NCI-H1694 (cell line): ENCODE results near the gene WIZ.
"Not testable (repeated sequence)": the region's sequence is repeated elsewhere in the genome, so short reads cannot be mapped to it uniquely, and the experiment has no call there.

Source experiments
- DNase-seq: peaks from one replicate; lab custom pipeline; 2025; lab: John Stamatoyannopoulos, UW

The WIZ gene, protein sequence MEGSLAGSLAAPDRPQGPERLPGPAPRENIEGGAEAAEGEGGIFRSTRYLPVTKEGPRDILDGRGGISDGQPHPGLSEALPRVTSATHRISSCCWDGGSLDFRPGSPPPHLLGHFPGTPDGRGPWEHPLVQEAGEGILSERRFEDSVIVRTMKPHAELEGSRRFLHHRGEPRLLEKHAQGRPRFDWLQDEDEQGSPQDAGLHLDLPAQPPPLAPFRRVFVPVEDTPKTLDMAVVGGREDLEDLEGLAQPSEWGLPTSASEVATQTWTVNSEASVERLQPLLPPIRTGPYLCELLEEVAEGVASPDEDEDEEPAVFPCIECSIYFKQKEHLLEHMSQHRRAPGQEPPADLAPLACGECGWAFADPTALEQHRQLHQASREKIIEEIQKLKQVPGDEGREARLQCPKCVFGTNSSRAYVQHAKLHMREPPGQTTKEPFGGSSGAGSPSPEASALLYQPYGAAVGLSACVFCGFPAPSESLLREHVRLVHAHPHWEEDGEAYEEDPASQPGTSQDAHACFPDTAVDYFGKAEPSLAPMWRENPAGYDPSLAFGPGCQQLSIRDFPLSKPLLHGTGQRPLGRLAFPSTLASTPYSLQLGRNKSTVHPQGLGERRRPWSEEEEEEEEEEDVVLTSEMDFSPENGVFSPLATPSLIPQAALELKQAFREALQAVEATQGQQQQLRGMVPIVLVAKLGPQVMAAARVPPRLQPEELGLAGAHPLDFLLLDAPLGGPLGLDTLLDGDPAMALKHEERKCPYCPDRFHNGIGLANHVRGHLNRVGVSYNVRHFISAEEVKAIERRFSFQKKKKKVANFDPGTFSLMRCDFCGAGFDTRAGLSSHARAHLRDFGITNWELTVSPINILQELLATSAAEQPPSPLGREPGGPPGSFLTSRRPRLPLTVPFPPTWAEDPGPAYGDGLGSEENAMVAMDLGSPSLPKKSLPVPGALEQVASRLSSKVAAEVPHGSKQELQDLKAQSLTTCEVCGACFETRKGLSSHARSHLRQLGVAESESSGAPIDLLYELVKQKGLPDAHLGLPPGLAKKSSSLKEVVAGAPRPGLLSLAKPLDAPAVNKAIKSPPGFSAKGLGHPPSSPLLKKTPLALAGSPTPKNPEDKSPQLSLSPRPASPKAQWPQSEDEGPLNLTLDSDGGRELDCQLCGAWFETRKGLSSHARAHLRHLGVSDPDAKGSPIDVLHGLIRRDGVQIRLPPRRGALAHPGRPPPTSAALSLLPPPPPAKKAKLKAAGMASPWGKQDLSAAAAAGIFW (N-terminal part only)

DNA sequence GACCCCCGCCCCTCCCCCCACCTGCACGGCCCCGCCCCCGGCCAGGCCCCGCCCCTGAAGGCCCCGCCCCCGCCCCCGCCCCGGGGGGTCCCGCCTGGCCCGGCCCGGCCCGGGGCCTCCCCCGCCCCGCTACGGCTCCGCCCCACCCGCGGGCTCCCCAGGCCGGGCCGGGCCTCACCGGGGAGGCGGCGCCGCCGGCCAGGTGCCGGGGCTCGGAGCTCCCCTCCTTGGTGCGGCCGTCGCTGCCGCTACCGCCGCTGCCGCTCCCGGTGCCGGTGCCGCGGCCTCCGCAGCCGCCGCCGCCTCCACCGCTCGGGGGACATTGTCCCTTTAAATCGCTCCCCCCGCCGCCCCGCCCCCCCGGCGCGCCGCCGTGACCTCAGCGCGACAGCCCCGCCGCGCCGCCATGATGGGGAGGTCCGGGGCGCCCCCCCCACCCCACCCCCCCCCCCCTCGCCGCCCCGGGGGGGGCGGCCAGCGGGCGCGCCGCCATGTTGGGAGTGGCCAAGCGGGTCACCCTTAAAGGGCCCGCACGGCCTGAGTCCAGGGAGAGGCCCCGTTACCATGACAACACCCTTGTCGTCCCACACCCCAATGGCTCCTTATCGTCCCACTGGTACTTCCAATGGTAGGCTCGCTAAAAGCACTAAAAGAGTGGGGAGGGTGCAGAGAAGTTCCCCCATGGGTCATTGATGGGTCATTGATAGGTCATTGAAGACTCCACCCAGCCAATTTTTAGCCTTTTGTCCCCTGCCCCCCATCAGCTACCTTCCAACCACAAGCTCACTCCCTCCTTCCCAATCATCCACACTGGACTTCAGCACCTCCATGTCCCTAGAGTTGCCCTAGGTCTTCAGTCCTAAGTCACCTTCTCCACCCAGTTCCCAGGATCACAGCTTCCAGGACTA lies at the start of gene WIZ:
Gene WIZ (minus strand): TSS at position 337 of the 908 bp plus-strand sequence. CDS start 1,649 bp downstream, outside the sequence.
- peak; percentile 19 for DNase-seq

DNA sequence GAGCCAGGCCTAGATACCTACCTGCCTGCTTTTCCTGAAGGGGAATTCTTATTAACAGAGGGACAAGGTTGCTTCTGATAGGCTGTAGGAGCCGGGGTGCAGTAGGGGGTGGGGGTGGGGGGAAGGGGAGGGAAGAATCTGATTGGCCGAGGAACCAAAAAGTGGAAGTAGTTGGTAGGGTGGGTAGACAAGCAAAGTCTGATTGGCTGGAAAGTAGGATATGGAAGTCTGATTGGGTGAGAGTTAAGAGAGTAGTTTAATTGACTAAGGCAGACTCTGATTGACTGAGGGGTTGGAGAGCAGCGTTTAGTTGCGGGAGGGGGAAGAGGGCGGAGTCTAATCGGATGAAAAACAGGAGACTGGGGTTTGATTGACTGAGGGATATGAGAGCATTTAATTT lies 49.2 kb upstream of the WIZ start:
- no peak for DNase-seq

DNA sequence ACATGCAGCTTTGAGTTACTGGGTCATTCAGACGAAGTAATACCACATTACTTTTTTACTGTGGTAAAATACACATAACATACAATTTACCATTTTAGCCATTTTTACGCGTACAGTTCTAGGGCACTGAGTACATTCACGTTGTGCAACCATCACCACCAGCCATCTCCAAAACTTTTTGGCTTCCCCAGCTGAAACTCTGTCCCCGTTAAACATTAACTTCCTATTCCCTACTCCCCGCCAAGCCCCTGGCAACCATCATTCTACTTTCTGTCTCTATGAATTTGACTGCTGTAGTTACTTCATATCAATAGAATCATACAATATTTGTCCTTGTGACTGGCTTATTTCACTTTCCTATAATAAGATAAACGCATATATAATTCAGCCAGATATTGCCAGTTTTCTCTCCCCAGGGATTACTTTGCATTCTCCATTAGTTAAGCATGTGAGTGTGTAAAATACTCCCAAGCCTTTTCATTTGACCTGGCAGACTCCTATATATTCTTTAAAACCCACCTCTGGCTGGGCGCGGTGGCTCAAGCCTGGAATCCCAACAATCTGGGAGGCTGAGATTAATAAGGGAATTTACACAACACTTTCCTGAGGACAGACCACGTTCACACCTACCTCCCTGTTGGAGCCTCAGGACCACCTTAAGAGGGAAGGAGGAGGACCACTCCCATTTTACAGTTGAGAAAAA lies 48.6 kb upstream of the WIZ start:
- DNase-seq, result no peak

DNA sequence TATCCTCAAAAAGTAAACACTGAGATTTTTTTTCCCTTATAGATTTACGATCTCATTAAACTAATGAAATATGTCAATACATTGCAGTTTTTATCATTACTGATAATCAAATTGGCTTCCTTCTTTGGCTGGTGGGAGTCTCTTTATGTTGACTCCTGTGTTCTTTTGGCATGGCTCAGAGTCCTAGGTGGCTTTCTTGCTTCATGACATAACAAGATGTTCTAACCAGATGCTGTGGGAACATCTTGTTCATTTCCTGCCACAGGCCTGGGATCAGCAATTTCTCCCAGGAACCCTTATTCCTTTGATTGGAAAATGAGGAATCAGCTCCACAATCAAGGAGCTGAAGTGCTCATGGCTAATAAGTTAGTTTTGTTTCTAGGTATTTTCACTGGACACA lies 45.4 kb upstream of the WIZ start:
- DNase-seq, result no peak

DNA sequence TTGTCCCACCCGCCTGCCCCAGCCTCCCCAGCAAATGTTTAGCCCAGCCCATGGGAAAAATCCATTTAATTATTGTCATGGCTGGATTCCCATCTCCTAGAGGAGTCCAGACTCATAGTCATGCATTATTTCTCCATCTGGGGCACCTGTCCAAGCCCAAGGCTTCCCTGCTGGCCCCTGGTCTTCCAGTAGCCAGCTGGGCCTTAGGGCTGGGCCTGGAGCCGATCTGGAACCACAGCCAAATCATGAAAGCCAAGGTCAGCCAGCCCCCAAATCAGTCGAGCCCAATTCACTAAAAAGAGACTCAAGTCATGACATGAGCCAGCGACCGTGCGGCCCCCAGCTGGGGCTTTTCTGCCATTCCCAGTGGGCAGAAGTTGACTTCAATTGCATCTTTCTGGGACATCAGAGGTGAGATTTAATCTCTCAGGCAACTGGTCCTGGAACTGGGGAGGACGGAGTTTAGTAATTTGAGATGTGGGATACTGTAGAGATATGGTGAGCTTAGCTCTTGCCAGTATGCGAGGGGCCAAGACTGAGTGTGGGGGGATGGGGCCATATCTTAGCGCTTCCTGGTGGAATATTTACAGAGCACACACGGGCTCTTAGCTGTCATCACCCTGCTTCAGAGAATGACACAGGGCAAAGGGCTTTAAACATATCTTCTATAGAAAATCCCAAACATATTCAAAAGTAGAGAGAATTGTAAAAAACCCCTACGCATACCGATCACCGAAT lies 38.9 kb upstream of the WIZ start:
- DNase-seq, result no peak

DNA sequence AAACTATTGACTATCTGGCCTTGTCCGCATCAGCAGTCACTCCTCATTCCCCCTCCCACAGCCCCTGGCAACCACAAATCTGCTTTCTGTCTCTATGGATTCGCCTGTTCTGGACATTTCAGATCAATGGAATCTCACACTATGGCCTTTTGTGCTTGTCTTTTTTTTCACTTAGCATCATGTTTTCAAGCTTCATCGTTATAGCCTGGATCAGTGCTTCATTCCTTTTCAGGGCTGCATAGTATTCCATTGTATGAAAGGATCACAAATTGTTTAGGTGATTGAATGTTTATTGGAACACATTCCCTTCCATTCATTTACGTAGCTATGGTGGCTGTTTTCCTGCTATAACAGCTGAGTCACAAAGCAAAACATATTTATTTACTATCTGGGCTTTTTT lies 37.3 kb upstream of the WIZ start:
- no peak for DNase-seq

DNA sequence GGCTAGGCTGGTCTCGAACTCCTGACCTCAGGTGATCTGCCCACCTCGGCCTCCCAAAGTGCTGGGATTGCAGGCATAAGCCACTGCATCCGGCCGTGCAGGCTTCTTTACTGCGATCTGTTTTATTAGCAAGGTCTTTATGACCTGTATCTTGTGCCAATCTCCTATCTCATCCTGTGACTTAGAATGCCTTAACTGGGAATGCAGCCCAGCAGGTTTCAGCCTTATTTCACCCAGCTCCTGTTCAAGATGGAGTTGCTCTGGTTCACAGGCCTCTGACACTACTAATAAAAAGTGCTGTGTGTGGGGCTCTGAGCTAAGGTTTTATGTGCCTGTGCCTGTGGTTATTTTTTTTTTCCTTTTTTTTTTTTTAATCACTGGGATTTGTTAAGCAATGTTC lies 36.0 kb upstream of the WIZ start:
- DNase-seq, result not testable (repeated sequence)

DNA sequence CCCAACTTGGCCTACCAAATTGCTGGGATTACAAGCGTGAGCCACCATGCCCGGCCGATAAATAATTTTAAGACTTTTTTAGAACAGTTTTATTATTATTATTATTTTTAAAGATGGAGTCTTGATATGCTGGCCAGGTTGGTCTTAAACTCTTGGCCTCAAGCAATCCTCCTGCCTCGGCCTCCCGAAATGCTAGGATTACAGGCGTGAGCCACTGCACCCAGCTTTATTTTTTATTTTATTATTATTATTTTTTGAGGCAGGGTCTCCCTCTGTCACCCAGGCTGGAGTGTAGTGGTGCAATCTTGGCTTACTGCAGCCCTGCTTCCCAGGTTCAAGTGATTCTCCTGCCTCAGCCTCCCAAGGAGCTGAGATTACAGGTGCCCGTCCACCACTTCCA lies 31.2 kb upstream of the WIZ start:
- not testable (repeated sequence) for DNase-seq

DNA sequence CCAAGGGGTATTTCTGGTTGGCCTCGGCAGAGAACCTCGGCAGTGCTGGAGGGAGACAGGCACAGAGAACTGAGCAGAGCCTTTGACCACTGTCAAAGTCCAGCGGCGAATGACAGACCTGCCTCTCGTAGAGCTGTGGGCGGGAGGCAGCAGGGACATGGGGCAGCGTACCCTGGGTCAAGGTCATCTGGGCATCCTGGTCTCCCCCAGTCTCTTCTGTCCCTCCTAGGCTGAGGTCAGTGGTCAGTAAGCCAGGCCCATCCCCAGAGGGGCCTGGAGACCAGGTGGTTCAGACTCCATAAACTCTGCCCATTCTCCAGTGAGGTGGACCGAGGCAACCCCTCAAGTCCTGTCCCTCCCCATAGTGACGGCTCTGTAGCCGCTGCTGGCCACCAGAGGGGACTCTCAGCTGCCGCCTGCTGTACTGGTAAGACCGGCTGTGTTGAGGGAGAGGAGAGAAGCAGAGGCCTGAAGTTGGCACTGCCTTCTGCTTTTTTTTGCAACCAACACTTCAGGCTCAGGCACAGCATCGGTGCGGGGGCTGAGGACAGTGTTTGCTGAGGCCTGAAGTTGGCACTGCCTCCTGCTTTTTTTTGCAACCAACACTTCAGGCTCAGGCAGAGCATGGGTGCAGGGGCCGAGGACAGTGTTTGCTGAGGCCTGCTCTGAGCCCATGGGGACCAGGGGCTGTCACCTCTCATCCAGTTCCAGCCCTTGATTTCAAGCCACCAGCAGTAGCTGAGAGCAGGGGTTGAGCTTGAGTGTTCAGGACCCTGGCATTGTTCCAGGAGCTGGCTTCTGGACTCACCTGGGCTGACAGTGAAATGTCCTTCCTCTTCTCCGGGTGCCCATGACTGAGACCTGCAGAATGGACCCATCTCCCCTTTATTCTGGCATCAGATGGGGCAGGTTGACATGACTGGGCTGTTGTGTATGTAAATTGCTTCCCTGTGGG lies 29.9 kb upstream of the WIZ start, which contains the start of gene PGLYRP2:
Gene PGLYRP2 (minus strand): TSS at position 111 of the 955 bp plus-strand sequence. CDS start 130 bp downstream, outside the sequence.
- no peak for DNase-seq

DNA sequence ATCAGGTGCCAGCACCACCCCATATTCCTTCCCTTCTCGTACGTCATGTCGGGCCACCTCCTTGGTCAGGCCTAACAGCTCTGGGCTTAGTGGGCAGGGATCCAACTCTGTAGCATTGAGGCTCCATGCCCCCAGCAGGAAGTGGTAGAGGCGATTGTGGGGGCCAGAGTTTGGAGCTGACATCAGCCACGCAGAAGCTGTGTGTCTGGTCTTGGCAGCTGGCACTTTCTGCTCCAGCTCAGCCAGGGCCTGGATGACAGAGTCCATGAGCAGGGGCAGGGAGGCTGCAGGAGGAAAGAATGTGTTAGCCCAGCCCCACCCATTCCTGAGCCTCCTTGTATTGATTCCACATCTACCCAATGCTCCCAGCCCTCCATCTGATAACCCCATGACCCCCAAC lies 26.6 kb upstream of the WIZ start:
- no peak for DNase-seq

DNA sequence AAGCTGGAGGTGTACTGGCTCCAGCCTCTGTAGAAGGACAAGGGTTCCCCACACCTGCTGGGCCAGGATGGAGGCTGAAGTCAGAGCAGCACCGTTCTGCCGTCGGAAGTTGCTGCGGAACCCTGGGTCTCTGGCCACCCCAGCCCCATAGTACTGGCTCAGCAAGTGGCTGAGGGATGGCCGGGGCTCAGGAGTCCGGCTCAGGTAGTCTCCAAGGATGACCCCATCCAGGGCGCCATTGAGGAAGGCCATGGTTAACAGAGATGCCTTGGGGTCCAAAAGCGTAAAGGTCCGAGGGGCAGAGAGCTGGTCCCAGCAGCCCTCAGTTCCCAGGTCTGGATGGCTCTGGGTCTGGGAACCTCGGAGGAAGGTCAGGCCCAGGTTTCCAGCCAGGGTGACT lies 25.9 kb upstream of the WIZ start:
- no peak for DNase-seq

DNA sequence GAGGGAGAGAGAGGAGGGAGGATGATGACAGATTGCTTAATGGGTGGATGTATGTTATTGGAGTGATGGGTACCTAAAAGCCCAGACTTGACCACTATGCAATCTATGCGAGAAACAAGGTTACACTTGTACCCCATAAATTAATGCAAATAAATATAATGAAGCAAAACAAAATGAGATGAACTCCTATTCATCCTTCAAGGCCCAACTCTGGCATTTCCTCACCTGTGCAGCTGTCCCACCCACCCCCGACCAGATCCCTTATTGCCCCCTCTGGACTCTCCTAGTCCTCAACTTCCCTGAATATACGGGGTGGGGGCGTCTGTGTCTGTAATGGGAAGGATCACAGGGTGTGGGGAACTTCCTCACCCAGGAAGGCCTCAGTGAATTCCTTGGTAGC lies 25.4 kb upstream of the WIZ start:
- no peak for DNase-seq

DNA sequence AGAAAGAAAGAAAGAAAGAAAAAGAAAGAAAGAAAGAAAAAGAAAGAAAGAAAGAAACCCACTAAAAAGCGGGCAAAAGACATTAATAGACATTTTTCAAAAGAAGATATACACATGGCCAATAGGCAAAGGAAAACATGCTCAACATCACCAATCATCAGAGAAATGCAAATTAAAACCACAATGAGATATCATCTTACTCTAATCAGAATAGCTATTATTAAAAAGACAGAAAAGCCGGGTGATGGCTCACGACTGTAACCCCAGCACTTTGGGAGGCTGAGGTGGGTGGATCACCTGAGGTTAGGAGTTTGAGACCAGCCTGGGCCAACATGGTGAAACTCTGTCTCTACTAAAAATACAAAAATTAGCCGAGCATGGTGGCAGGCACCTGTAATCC lies 24.1 kb upstream of the WIZ start:
- not testable (repeated sequence) for DNase-seq

DNA sequence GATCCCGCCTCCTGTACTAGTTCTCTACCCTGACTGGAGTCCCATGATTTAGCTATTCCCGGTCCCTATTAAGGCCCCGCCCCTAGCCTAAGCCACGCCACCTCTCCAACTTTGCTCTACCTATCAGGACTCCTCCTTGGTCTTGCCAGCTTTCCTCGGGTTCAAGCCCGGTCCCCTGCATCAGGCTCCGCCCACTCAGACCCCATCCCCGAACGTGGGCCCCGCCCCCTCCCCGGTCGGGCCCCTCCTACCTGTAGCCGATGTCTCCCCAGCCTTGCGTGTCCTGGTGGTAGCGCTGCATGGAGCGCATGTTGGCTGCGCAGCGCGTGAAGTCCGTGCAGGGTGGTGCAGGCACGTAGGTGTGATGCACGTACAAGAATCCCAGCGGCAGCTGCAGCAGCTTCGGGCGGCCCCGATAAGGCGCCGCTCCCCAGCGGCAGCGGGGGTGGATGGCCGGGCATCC lies 21.9 kb upstream of the WIZ start:
- no peak for DNase-seq

DNA sequence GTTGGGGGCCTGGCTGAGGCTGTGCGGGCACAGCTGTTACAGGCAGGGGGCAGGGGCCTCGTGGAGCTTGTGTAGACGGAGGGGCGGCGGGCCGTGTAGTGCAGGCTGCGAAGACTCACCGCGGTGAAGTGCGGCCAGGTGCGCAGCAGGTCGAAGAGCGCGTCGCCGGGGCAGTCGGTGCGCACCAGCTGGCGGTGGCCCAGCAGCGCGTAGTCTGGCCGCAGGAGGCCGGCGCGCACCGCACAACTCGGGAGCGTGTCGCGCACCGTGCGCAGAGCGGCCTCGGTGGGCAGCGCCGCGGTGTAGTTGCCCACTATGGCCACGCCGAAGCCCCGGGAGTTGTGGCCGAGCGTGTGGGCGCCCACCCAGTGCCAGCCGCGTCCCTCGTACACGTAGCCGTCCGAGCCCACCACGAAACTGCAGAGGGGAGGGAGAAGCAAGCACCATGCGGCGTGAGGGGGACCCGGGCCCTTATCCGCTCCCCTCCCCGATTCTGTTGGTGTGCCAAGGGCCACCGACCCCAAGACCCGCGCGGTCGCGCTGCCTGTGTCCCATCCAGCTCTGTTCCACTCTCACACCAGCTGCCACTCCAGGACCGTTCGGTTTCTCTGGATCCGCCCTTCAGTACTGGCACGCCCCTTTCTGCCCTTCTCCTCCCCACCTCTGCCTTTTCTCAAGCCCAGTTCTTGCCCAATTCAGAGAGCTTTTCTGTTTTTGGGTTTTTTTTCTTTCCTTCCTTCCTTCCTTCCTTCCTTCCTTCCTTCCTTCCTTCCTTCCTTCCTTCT lies 19.9 kb upstream of the WIZ start:
- no peak for DNase-seq

DNA sequence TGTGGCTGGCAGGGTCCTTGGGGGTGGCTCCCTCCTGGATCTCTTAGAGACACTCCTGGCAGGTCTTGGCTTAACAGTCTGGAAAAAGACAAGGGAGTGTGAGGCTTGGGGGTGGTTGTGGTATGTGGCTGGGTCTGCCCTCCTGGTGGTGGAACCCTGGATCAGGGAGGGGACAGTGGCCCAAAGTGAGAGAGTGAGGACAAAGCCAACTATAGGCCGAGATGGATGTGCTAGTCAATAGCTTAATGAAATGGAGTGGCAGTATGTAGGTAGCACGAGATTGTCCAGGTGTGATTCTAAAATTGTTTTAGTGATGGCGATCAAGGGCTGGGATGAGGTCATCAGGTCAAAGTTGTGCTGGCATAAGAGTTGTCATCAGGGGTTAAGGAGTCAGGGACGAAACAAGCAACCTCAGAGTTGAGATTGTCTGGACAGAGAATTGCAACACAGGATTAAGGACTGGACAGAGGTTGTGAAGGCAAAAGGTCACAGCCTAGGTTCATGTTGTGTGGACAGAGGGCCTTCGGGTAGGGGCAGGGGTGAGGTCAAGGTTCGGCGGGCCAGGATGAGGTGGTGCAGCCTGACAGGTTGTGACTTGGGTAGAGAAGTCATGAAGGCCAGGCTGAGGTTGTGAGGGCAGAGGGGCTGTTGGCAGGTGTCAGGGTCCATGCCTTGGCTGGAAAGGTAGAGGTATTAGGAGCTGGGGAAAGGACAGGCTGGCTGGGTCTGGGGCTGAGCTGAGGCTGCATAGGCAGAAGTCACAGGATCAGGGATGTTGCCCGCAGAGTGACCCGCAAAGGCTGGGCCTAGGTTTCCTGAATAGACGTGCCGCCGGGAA lies 19.1 kb upstream of the WIZ start:
- DNase-seq, result no peak

DNA sequence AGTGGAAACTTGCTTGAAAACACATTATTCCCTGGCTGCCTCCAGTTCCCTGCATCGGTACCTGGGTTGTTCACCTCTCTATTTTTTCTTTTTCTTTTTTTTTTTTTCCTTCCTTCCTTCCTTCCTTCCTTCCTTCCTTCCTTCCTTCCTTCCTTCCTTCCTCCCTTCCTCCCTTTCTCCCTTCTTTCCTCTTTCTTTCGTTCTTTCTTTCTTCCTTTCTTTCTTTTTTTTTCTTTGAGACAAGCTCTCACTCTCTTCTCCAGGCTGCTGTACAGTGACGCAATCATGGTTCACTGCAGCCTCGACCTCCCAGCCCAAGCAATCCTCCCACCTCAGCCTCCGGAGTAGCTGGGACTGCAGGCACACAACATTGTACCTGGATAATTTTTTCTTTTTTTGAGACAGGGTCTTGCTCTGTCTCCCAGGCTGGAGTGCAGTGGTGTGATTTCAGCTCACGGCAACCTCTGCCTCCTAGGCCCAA lies 18.0 kb upstream of the WIZ start:
- DNase-seq, result no peak
